Brain microvascular endothelial cell (primary cell): ENCODE data around the gene CCM2.

Experiments
- DNase-seq: peaks from one replicate; pipeline ENCODE4 v3.0.0-alpha.2; 2020
- H3K27ac ChIP-seq: fragments of 250-450 bp; sonication (Bioruptor Pico); 2 replicates; pipeline ENCODE4 v1.5.1; 2020; ENCODE audit warnings: mild to moderate bottlenecking, moderate library complexity
- H3K27me3 ChIP-seq: fragments of 250-450 bp; sonication (Bioruptor Pico); replicated peaks from 2 replicates; pipeline ENCODE4 v1.5.1; 2020; ENCODE audit warnings: mild to moderate bottlenecking
- H3K36me3 ChIP-seq: fragments of 250-450 bp; sonication (Bioruptor Pico); replicated peaks from 2 replicates; pipeline ENCODE4 v1.5.1; 2020; ENCODE audit warnings: mild to moderate bottlenecking
- H3K4me3 ChIP-seq: 2 replicates; pipeline ENCODE4 v1.5.1; 2011; ENCODE audit warnings: low read depth, mild to moderate bottlenecking, control low read depth, low read length, moderate library complexity
- in situ Hi-C: cut with HindIII; loops from 2 replicates; pipeline ENCODE4 v1.10.0; 2017; ENCODE audit warnings: low sequenced_read_pairs, low pct_ligation_motif_present
- TF ChIP-seq, protein P1 (sequence below): IDR thresholded peaks from 2 replicates; pipeline ENCODE4 v1.5.1; 2011; ENCODE audit warnings: low read depth, mild to moderate bottlenecking, moderate library complexity, low read length, control low read depth, inconsistent platforms; ENCODE audit errors: missing control alignments

CCM2 gene

GRCh38 chr7:45036317-45036716 lies 36.3 kb downstream of the CCM2 start:
- no peak overlapping the region for H3K27ac ChIP-seq
- no peak for DNase-seq
- H3K36me3 ChIP-seq = peaks cover 17% of the 10 kb centered on the region
- TF ChIP-seq, protein P1, sequence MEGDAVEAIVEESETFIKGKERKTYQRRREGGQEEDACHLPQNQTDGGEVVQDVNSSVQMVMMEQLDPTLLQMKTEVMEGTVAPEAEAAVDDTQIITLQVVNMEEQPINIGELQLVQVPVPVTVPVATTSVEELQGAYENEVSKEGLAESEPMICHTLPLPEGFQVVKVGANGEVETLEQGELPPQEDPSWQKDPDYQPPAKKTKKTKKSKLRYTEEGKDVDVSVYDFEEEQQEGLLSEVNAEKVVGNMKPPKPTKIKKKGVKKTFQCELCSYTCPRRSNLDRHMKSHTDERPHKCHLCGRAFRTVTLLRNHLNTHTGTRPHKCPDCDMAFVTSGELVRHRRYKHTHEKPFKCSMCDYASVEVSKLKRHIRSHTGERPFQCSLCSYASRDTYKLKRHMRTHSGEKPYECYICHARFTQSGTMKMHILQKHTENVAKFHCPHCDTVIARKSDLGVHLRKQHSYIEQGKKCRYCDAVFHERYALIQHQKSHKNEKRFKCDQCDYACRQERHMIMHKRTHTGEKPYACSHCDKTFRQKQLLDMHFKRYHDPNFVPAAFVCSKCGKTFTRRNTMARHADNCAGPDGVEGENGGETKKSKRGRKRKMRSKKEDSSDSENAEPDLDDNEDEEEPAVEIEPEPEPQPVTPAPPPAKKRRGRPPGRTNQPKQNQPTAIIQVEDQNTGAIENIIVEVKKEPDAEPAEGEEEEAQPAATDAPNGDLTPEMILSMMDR = no peak
- in situ Hi-C loops = no loop called here
- no peaks in the 10 kb centered on the region for H3K27me3 ChIP-seq
- H3K4me3 ChIP-seq = no peak overlapping the region

DNA sequence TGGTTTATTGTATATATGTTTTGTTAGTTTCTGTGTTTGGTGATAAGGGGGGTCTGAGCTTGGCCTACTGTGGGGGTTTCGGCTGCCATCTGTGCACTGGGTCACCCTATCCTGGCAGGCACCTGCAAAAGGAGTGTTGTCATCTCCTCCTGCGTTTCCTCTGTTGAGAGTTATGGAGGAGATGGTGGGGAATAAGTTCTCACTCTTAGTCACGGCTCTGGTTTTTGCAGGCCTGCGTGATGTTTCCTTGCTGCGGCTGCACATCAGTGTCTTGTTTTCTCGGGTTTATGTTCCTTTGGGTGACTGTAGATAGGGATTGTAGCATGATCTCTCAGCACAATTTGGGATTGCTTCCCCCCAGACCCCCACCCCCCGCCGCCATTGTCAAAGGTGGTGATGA lies 36.8 kb downstream of the CCM2 start:
- TF ChIP-seq, protein P1 = no peak
- Histone ChIP-seq H3K27me3 (no peaks in the 10 kb centered on the region), H3K4me3 (no peak overlapping the region), H3K27ac (no peak overlapping the region), H3K36me3 (peaks cover 22% of the 10 kb centered on the region)
- no peak for DNase-seq
- in situ Hi-C loops = no loop called here

DNA sequence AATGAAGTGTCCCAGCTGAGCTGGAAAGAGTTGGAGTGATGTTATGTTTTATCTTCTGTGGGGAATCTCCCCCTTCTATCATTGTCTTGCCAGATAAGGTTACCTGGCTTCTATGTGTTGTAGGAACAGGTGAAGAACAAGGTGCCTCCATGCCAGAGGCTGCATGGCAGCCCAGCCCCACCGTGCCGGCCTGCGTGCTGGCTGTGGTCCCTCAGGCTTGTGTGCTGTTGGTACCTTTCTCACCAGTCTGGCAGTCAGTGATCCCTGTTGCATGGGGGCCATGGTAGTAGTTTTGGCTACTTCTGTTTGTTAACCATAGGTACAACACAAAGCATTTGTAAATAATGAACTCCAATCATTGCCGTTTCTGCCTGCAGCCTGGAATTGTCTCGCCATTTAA lies 37.9 kb downstream of the CCM2 start:
- no peak for DNase-seq
- Histone ChIP-seq H3K36me3 (peaks cover 26% of the 10 kb centered on the region), H3K27me3 (no peaks in the 10 kb centered on the region), H3K4me3 (no peak overlapping the region), H3K27ac (no peak overlapping the region)
- in situ Hi-C loops = no loop called here
- TF ChIP-seq, protein P1 = no peak

DNA sequence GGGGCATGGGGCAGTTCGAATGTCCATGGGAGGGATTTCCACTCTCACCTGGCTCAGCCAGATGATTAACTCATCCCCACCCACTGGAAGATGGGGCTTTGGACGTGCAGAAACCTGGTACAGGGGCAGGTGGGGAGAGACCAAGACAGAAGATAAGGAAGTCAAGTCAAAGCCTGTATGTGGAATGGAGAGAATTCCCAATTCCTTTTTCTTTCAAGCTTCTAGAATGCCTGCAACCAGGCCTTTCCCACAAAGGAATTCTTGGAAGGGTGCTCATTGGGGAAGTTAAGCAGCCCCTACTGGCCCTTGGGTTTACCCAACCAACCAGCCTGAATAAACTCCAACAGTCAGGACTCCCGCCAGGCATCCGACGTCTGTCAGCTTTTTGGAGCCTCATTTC lies 39.1 kb downstream of the CCM2 start:
- H3K36me3 ChIP-seq = peaks cover 26% of the 10 kb centered on the region
- no peak overlapping the region for H3K4me3 ChIP-seq
- in situ Hi-C loops = no loop called here
- TF ChIP-seq, protein P1 = no peak
- no peaks in the 10 kb centered on the region for H3K27me3 ChIP-seq
- no peak overlapping the region for H3K27ac ChIP-seq
- DNase-seq = no peak

- H3K27ac ChIP-seq = no peak overlapping the region
- H3K27me3 ChIP-seq = no peaks in the 10 kb centered on the region
- peaks cover 19% of the 10 kb centered on the region for H3K36me3 ChIP-seq
- no peak for DNase-seq
- in situ Hi-C loops = no loop called here
- TF ChIP-seq, protein P1 = no peak
- H3K4me3 ChIP-seq = no peak overlapping the region
Measured at GRCh38 chr7:45044338-45044737, 44.3 kb downstream of the CCM2 start.

GRCh38 chr7:45048748-45049147 lies 48.7 kb downstream of the CCM2 start:
- no peaks in the 10 kb centered on the region for H3K27me3 ChIP-seq
- peaks cover 8% of the 10 kb centered on the region for H3K36me3 ChIP-seq
- H3K4me3 ChIP-seq = no peak overlapping the region
- TF ChIP-seq, protein P1 = no peak
- no peak for DNase-seq
- H3K27ac ChIP-seq = no peak overlapping the region
- in situ Hi-C loops = no loop called here
